HG03103 (cell line): ENCODE data around the gene SEMA5A.

ENCODE experiments used
- ATAC-seq: cut with Tn5 transposase; IDR thresholded peaks from one replicate; pipeline ENCODE4 v1.9.1; 2021; ENCODE audit warnings: low read depth; ENCODE audit not compliant: unreplicated experiment

Gene SEMA5A

DNA sequence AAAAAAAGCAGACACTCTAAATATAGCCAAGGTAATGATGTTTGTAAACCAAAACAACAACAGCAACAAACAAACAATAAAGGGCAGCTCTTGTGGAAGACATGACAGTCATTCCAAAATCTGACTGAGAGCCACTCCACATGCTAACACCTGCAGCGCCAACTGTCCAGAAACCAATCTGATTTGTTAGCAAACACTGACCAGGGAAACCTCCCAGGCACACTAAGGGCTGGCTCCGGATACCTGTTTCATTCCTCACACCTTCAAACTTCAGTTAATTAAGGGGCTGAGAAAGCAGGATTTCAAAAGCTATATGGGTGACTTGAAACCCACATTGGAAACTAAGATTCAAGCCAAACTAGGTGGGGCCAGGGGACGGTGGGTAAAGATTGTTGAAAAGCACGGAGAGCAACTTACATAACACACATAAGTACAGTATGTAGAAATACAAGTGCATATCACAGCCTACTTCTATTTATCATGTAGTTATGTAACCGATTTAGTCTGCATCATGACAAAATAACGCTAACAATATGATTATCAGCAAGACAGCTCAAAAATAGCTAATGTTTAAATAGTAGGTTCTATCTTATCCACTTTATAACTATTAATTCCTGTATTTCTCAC is 203.6 kb downstream of the SEMA5A start:
- no peak for ATAC-seq

GRCh38 chr5:9340085-9340484 is 205.8 kb downstream of the SEMA5A start:
- no peak for ATAC-seq

DNA sequence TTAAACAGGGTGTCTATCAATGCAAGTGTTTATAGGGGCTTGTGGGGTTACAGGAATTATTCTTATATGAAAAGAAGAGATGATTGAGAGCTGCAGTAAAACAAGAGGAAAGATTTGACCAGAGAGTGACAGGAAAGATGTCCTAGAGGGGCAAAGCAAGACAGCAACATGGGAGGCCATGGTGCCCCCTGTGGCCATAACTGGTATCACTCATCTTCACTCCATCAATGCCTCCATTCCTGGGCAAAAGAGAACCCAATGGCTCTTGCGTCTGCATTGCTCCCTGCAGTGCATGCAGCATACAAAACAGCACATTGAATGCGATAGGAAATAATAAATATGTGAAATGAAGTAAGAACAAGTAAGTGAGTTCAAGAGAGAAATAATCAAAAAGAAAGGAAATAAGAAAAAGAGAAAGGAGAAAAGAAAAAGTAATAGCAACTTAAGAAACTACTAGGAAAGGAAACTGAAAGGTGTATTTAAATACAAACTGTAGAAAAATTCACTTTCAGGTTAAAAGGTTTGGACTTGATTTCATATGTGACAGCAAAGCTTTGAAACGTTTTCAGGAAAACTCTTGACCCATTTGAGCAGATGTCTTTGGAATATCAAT is 206.6 kb downstream of the SEMA5A start:
- no peak for ATAC-seq

- no peak for ATAC-seq
Observed at GRCh38 chr5:9338796-9339195, 207.1 kb downstream of the SEMA5A start.

GRCh38 chr5:9337928-9338595 is 207.8 kb downstream of the SEMA5A start:
- no peak for ATAC-seq

- no peak for ATAC-seq
Observed at GRCh38 chr5:9335754-9336495, 209.9 kb downstream of the SEMA5A start.

DNA sequence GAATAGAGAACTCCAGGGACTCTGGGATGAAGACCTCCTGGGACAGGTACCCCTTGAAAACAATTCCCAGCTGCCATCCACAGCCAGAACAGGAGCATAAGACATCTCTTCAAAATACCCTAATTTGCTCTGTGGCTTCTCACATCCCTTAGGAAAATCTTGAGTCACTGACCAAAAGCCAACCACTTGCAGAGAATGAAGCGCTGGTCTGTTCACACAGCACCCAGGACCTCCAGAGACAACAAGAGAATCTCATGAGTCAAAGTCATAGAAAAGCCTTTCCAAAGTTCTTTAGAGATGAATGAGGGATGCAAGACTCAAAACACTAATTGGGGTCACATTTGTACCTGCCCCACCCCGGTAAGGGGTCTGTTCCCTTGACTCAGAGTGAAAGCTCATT is 210.6 kb downstream of the SEMA5A start:
- no peak for ATAC-seq

- ATAC-seq = no peak
Observed at GRCh38 chr5:9332026-9332425, 213.8 kb downstream of the SEMA5A start.

DNA sequence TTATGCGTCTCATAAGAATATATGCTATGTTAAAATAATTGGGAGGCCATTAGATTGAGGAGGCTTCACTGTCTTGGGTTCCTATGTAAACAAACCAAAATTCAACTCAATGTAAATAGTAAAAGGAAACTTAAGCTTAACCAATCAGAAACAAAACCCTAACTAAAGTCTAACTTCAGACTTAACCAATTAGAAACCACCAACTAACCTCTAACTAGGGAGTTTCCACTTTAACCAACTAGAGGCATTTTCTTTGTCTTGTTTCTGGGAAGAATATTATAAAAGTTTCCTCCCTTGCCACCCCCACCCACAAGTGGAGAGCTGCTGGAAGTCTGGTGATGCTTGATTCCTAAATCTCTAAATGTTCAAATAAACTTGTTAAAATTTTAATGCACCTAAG is 214.5 kb downstream of the SEMA5A start:
- ATAC-seq = no peak

- no peak for ATAC-seq
Observed at GRCh38 chr5:9329125-9329524, 216.8 kb downstream of the SEMA5A start.

DNA sequence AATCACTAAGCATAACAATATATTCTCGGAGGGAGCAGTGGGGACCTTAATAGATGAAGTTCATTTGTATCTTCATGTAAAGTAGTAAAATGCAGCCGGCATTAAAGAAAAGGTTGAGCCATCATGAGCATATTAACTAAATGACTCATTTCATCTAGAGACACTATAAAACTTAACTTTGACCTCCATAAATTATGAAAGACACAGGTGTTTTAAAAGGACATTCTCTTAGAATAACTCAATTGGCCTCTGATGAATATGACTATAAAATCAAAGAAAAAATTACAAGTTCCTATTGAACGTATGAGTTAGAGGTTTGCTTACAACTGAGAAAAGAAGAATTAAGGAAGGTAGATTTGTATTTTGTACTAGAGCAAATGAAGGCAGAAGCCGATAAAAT is 220.3 kb downstream of the SEMA5A start:
- no peak for ATAC-seq

DNA sequence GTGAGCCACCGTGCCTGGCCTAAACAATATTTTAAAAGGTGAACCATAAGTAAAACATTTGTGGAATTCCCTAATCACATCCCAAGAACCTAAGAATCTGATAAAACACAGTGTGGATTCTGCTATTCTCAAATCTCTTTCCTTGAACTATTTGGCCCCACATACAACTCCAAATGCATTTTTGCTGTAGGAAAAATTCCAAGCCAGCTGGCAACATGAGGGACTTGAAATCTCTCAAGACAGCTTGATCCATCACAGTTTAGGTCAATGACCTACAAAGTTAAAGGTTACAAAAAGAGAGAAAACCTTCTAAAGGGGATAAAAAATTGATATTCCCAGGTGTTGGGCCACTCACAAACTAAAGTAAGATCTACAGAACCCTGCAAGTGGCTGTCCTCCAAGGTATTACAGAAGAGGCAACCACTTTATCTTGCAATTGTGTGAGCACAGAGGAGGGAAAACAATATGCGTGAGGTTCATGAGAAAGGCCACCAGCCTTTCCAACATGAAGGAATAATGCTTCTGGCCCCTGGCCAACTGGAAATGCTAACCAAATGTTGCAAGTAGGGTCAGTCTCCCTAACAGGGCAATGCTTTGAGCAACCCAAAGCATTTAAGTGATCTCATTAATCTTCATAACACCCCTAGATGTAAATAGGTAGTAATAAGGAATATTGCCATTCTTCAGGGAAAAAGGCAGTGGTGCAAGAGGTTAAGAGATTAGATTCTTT is 221.4 kb downstream of the SEMA5A start:
- no peak for ATAC-seq

DNA sequence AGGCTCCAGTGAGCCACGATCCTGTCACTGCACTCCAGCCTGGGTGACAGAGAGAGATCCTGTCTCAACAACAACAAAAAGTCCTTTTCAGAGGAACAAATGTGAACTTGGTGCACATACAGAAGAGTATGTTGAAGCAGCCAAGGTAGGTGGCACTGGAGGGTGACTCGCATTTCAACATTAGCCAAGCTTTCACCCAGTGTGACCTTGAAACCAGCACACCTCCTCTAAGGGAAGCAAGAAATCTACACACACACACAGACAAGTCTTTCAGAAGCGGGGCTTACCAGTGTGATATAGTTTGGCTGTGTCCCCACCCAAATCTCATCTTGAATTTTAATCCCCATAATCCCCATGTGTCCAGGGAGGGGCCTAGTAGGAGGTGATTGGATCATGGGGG is 225.2 kb downstream of the SEMA5A start:
- no peak for ATAC-seq

GRCh38 chr5:9318031-9318430 is 227.8 kb downstream of the SEMA5A start:
- no peak for ATAC-seq

DNA sequence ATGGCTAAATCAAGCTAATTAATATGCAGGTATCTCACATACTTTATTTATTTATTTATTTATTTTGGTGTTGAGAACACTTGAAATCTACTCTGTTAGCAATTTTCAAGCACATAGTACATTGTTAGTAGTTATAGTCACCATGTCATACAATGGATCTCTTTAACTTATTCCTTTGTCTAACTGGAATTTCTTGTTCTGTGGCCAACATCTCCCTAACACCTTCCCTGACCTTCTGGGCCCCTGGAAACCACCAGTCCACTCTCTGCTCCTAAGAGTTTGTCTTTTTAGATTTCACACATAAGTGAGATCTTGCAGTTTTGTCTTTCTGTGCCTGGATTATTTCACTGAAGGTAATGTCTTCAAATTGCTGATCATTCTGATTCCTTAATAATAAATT is 229.1 kb downstream of the SEMA5A start:
- ATAC-seq = no peak

DNA sequence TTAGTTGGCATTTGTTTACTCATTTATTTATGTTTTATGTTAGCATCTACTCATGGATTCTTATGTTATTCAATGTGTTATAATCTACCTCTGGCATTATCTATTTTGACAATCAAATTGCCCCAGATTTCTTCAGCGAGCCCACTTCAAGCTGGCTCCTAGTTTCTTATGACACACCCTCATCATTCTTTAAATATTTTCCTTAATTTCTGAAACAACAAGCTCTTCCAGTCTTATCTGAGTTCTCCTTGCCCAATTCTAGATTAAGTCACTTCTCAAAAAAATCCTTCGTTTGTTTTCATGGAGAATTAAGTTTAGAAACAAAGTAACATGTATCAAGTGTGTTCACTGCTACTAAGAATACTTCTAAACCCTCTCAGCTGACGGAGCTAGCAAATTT is 229.8 kb downstream of the SEMA5A start:
- ATAC-seq = no peak

- ATAC-seq = no peak
Observed at GRCh38 chr5:9314558-9314957, 231.3 kb downstream of the SEMA5A start.

DNA sequence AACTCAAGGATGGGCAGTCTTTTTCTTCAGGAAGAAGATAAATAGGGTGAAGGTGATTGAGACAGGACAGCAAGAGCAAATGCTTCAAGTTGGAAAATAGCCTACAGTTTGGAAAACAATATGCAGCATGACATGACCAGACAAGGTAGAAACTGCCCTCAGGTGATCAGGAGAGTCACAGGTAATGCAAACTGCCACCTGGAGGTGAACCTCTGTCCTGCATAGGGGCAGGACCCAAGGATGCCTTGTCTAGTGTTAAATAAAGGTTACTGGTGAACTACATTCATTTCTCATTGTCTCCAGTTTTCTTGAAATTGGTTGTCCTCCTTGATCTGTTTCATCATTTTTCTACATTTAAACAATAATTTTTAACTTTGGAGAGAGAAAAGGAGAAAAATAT is 232.1 kb downstream of the SEMA5A start:
- ATAC-seq = no peak

DNA sequence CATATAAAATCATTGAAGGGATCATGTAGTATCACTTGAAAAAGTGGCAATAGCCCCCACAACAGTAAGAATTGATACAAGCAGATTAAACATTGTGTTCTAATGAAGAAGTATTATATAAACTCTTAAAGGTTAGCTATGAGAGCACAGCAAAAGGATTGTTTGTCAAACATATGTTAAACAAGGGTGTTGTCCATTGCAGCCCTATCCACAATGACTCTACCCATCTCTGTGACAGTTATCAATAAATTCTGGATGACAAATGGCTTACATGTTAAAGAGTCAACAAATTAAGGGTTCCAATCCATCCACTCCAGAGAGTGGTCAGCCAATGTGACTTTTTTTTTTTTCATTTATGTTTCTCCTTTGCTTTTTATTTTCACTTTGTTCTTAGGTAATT is 238.7 kb downstream of the SEMA5A start:
- ATAC-seq = no peak

DNA sequence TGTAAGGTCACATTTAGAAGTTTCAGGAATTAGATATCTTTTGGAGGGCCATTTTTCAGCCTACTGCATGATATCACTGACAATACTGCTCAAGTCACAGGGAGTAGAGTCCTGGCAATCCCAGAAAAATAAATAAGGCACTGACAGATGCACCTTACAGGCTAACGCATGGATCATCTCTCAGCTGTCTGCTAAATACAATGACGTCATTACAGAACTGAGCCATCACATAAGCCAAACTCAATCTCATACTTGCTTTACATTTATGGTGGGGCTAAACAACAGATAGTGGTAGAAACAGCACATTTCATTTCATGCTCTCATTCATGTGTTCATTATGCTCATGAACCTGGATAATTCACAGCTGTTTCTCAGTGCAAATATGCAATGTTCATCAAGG is 243.7 kb downstream of the SEMA5A start:
- no peak for ATAC-seq

GRCh38 chr5:9301200-9301599 is 244.7 kb downstream of the SEMA5A start:
- ATAC-seq = no peak
